KOPT-K1 (cell line): ENCODE results near the gene DOCK2.
"Not testable (repeated sequence)": the region's sequence is repeated elsewhere in the genome, so short reads cannot be mapped to it uniquely, and the experiment has no call there.

ENCODE experiments used
- H3K27ac ChIP-seq: fragments of 200-600 bp; sonication (generic); 2 replicates; pipeline ENCODE4 v1.5.1; 2016; ENCODE audit warnings: antibody characterized with exemption, mild to moderate bottlenecking, low read depth, low read length; ENCODE audit not compliant: poor library complexity, severe bottlenecking
- H3K36me3 ChIP-seq: fragments of 200-600 bp; sonication (generic); 2 replicates; pipeline ENCODE4 v1.5.1; 2017; ENCODE audit warnings: antibody characterized with exemption, mild to moderate bottlenecking, low read length, moderate library complexity; ENCODE audit not compliant: insufficient read depth
- H3K9me3 ChIP-seq: fragments of 200-600 bp; sonication (generic); 2 replicates; pipeline ENCODE4 v1.5.1; 2017; ENCODE audit warnings: antibody characterized with exemption, low read length, mild to moderate bottlenecking; ENCODE audit not compliant: insufficient read depth, poor library complexity, severe bottlenecking

Gene DOCK2

DNA sequence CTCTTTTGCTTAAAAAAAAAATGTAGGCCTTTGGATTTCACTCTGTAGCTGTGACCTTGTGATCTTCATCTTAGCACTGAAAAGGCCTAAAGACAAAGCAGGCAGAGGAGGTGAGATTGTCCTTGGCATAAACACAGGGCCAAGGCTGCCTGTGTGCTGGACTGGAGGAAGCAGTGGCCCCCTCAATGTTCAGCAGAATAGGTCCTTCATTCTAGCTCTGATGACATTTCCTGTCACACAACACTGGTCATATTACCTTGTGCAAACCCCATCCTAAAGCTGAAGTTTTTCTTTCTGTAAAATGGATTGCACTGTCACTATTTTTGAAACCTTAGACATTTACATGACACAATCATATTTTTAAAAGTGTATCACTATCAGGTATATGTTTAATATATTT lies 195.8 kb downstream of the DOCK2 start:
- Histone ChIP-seq H3K27ac (no peak overlapping the region), H3K9me3 (no peaks in the 10 kb centered on the region), H3K36me3 (peaks cover 68% of the 10 kb centered on the region)

DNA sequence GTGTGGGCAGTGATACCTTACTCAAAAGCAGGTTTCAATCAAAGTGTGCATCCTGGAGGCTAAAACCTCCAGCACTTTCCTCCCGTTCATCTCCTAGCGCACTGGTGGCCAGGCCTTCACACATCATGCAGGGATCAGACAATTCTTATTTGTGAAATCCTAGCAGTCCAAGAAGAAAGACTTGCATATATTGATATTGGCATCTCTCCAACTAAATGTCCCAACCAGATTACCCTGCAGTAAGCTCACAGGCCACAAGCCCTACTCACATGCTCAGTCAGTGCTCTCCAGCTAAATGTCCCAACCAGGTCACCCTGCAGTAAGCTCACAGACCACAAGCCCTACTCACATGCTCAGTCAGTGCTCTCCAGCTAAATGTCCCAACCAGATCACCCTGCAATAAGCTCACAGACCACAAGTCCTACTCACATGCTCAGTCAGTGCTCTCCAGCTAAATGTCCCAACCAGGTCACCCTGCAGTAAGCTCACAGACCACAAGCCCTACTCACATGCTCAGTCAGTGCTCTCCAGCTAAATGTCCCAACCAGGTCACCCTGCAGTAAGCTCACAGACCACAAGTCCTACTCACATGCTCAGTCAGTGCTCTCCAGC lies 196.7 kb downstream of the DOCK2 start:
- H3K36me3 ChIP-seq: peaks cover 74% of the 10 kb centered on the region
- not testable (repeated sequence) for H3K27ac ChIP-seq, H3K9me3 ChIP-seq

DNA sequence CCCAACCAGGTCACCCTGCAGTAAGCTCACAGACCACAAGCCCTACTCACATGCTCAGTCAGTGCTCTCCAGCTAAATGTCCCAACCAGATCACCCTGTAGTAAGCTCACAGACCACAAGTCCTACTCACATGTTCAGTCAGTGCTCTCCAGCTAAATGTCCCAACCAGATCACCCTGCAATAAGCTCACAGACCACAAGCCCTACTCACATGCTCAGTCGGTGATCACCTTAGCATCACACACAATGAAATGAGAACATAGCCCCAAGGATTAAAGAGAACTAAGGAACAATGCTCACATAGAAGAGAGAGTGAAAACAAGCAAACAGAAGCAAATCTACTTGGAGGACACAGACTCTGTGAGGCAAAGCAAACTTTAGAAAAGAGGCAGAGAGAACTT lies 197.5 kb downstream of the DOCK2 start:
- H3K36me3 ChIP-seq: peaks cover 75% of the 10 kb centered on the region
- not testable (repeated sequence) for H3K27ac ChIP-seq, H3K9me3 ChIP-seq

DNA sequence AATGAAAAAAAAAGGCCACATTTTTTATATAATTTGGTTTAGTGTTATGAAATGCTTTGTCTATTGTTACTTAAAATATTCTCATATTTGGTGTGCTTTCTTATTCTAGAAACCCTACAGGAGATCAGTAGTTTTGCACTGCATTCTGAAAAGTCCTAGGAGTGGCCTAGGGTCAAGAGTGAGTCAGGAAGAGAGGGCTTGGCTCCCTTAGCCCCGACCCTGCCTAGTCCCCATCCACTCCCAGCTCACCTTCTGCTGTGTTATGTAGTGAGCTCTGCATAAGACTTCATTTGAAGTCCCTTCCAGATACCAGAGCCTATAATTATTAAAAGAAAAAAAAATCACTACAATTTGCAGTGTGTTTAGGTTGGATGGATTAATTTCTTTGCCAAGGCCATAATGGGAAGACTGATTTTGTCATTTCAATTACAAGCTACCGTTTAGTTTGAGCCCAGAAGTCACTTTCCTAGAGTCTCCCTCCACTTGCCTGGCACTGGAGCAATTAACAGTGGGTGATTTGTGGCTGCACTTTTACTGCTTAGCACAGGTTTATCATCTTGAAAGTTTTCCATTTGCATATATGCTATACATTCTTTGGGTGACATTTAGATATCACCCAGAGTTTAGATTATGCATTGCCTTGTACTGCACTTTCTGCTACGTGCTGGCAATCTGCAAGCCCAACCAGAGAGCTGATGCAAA lies 199.9 kb downstream of the DOCK2 start:
- H3K9me3 ChIP-seq: no peaks in the 10 kb centered on the region
- peaks cover 76% of the 10 kb centered on the region for H3K36me3 ChIP-seq
- H3K27ac ChIP-seq: no peak overlapping the region

DNA sequence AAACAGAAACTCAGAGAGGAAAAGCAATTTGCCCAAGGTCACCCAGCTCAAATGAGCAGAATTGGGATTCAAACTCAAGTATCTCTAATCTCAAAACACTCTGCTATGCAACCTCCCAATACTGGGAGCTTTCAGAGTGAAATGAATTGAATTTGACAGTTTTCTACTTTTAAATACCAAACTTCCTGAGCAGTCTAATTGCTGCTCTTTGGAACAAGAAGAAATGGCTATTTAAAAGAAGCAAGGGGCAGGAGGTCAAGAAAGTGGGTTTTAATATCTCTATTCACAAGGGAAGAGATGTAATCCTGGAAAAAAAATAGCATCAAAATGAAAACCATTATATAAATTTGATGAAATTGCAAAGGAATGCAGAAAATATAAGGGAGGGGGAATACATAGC lies 200.6 kb downstream of the DOCK2 start:
- Histone ChIP-seq H3K9me3 (no peaks in the 10 kb centered on the region), H3K27ac (no peak overlapping the region), H3K36me3 (peaks cover 77% of the 10 kb centered on the region)

DNA sequence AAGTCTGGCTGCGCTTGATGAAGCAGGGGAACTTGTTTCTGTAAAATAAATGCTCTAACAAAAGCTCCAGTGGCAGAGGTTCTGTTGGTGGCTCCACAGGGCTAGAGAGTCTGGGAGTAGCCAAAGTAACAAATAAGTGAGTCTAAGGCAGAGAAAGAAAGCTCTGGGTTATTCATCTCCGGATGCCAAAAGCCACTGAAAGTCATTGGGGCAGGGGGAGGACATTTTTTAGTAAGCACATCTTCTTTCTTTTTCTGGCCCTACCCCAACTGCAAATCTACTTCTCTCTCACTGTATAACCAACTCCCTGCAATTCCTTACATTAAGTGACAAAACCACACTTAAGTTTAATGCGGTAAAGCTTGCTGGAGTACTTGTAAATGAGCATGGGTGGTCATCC lies 201.6 kb downstream of the DOCK2 start:
- H3K9me3 ChIP-seq: no peaks in the 10 kb centered on the region
- peaks cover 74% of the 10 kb centered on the region for H3K36me3 ChIP-seq
- no peak overlapping the region for H3K27ac ChIP-seq

DNA sequence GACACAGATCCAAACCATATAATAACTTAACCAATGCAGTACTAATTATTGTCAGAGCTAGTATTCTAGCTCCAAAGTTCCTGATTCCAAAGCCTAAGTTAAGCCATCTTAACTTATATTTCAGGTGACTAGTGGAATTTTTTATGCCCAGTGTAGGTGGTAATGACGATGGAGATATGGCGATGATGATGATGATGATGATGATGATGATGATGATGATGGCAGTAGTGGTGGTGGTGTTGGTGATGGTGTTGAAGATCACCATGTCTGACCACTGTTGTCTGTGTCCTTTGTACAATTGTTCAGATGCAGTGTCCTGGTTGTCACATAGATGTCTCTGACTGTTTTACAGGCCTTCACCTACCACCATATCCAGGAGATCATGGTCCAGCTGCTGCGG lies 203.3 kb downstream of the DOCK2 start:
- peaks cover 88% of the 10 kb centered on the region for H3K36me3 ChIP-seq
- no peaks in the 10 kb centered on the region for H3K9me3 ChIP-seq

DNA sequence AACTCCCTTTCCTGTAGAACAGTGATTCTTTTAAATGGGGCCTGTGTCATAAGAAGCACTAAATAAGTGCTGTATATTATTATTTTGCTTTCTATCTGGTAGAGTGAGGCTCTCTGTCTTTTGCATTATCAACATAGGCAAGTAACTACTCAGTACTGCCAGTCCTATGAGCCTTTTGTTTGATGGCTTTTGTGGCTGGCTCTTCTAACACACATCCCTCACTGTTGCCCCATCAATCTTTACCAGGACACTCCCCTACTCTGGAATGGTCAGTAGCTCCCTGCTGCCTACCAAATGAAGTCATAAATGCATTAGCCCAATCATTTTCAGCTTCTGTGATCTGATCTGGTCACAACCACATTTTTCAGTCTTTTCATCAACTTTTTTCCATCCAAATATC lies 205.6 kb downstream of the DOCK2 start:
- Histone ChIP-seq H3K27ac (no peak overlapping the region), H3K36me3 (peaks cover 93% of the 10 kb centered on the region), H3K9me3 (no peaks in the 10 kb centered on the region)

More for the DNA sequence above, 203.3 kb downstream of the DOCK2 start:
- no peak overlapping the region for H3K27ac ChIP-seq

DNA sequence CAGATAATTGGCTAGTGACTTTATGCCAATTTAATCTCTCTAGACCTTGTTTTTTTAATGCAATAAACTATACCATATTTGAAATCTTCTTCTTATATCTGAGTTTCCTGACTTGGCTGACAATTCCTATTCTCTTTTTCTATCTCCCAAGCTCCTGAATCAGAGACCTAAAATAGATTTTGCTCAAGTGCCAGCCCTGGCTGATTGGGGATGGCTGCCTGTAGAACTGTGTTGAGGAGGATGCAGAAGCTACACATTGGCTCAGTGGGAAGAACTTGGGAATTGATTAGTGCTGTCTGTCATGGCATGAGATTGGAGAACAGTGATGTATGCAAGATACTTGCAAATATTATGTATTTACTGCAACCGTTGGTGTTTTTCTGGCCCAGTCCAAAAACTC lies 210.4 kb downstream of the DOCK2 start:
- H3K36me3 ChIP-seq: peaks cover 95% of the 10 kb centered on the region
- H3K27ac ChIP-seq: no peak overlapping the region
- peaks cover 45% of the 10 kb centered on the region for H3K9me3 ChIP-seq

DNA sequence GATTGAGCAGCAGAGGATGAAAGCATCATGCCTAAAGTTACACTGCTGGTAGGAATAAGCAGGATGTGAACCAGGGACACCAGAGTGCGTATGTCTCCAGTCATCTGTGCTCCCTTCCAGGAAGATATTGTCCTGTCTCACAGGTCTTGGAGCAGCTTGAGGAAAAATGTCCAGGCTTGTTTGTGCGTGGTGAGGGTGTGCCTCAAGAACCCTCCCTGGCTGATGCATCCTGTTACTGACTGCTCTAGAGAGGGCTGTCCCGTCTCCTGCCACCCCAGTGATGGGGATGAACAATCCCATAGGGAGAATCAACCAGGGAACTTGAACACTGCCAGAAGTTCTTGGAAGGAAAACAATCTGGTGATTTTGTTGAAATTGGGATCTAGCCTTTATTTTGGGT lies 211.2 kb downstream of the DOCK2 start:
- H3K36me3 ChIP-seq: peaks cover 95% of the 10 kb centered on the region
- peaks cover 52% of the 10 kb centered on the region for H3K9me3 ChIP-seq
- no peak overlapping the region for H3K27ac ChIP-seq

DNA sequence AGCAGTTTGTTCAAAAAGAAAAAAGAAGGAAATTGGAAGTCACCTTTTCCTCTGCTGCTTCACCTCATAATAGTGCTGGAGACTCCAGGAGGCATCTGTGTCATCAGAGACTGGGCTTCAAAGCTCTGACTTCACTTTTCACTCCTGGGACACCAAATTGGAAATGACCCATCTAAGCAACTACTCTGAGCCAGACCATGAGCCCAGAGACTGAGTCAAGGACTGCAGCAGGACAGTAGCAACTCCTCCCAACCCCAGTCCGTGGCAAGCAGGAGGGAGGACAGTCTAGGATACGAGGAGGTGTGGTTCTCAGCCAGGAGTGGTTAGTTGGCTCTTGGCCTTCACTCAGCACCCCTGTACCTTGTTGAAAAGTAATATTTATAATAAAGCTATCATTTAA lies 211.7 kb downstream of the DOCK2 start:
- Histone ChIP-seq H3K27ac (no peak overlapping the region), H3K36me3 (peaks cover 98% of the 10 kb centered on the region), H3K9me3 (peaks cover 52% of the 10 kb centered on the region)

DNA sequence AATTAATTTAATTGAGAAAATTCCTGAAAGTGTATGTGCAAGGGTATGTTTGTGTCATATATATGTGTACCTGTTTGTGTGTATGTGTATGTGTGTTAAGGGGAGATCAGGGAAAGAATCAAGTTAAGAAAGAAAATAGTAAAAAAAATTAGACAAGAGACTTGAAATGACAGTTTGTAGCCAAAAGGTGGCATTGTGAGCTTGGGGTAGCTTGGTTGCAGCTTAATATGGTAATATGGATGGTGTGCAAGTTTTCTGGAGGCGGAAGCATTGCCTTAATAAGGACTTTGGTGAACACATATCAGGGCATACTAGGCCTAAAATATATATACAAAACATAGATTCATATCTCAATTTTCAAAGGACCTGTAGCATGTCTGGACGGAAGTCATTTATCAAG lies 213.3 kb downstream of the DOCK2 start:
- Histone ChIP-seq H3K36me3 (peaks cover 95% of the 10 kb centered on the region), H3K9me3 (peaks cover 52% of the 10 kb centered on the region), H3K27ac (no peak overlapping the region)

DNA sequence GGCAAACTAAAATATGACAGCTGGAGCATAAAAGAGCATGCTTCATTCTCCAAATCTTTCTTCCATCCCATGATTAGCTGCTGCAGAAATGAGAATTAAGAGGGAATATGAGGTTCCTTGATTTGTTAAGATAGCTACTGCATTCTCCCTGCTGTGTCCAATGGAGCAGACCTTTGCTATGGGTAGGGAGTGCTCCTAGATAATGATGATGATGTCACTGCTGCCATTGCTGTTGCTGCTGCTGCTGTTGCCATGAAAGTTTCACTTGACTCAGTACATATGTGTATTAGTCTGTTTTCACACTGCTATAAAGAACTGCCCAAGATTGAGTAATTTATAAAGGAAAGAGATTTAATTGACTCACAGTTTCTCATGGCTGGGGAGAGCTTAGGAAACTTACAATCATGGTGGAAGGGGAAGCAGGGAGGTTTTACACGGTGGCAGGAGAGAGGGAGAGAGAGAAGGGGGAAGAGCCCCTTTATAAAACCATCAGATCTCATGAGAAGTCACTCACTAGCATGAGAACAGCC lies 214.3 kb downstream of the DOCK2 start:
- H3K36me3 ChIP-seq: peaks cover 95% of the 10 kb centered on the region
- H3K9me3 ChIP-seq: peaks cover 52% of the 10 kb centered on the region
- H3K27ac ChIP-seq: no peak overlapping the region

DNA sequence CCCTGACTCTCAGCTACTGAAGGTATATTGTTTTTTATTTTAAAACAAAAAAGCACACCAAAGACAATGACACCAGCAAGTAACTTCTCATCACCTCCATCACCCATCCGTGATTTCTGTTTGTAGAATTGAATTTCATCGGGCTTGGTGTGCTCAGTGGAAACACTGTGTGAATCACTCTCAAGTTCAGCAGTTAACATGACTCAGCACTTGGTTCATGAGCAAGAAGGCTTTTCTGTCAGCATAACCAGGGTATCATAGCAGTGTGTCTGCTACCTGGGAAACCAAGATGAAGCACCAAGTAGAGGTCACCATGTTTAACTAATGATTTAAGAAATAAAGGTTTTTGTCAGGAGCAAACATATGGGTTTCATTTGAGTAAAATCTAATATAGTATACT lies 219.5 kb downstream of the DOCK2 start:
- peaks cover 49% of the 10 kb centered on the region for H3K36me3 ChIP-seq
- no peak overlapping the region for H3K27ac ChIP-seq
- H3K9me3 ChIP-seq: peaks cover 17% of the 10 kb centered on the region

DNA sequence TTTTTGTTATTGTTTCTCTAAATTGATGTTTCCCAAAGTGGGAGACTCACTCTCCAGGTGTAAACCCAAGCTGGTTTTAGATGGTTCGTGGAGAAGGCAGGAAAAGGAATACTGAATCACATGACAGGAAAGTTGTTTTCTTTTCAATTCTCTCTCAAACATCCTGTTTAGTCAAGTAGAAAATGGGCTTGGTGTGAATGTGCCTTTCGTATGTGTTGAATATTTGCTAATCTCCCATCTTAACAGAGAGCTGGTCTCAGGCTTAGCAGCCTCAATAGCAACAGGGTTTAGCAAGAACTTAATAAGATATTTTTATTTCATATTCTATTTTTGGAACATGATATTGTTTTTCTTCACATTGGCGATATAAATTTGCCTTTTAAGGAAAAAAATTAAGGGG lies 223.5 kb downstream of the DOCK2 start:
- H3K9me3 ChIP-seq: no peaks in the 10 kb centered on the region
- no peak overlapping the region for H3K27ac ChIP-seq
- H3K36me3 ChIP-seq: peaks cover 41% of the 10 kb centered on the region

DNA sequence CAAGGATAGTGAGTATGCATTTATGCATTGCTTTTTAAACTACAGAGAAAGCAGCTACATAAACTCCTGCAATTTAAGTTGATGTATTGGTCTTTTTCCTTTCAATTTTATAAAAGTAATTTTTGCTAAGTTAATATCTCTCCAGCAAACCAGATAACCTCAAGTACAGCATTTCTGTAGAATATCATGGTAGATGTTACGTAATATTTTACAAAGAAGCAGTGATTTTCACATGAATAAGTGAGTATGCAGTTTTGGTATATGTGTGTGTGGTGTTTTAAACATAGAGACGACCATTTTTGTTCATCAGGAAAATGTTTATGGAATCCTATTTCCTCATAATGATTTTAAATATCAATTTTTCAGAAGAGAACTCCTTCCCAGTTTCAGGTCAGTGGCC lies 224.4 kb downstream of the DOCK2 start:
- peaks cover 40% of the 10 kb centered on the region for H3K36me3 ChIP-seq
- H3K27ac ChIP-seq: no peak overlapping the region
- H3K9me3 ChIP-seq: no peaks in the 10 kb centered on the region
